GM04503 (cell line): ENCODE data around the gene BTRC.
A peak's percentile ranks its signal among the peaks of the same experiment; 100 is the strongest.
"Not testable (repeated sequence)": the region's sequence is repeated elsewhere in the genome, so short reads cannot be mapped to it uniquely, and the experiment has no call there.

Source experiments
- DNase-seq: peaks from one replicate; pipeline ENCODE4 v3.0.0-alpha.2; 2012; ENCODE audit warnings: low read depth

BTRC gene

GRCh38 chr10:101346177-101346576 is 7.8 kb upstream of the BTRC start:
- no peak for DNase-seq

- no peak for DNase-seq
Measured at GRCh38 chr10:101351017-101351416, 2.9 kb upstream of the BTRC start.

- no peak for DNase-seq
Measured at GRCh38 chr10:101351477-101351876, 2.5 kb upstream of the BTRC start.

- DNase-seq = not testable (repeated sequence)
Measured at GRCh38 chr10:101352857-101353256, 1.1 kb upstream of the BTRC start.

- peak; percentile 9 for DNase-seq
Measured at GRCh38 chr10:101354328-101355071, 535 bp downstream of the BTRC start.

GRCh38 chr10:101355072-101355706 is 1.2 kb downstream of the BTRC start:
- DNase-seq = no peak

GRCh38 chr10:101356132-101356531 is 2.2 kb downstream of the BTRC start:
- no peak for DNase-seq

- no peak for DNase-seq
Measured at GRCh38 chr10:101357958-101358357, 4.0 kb downstream of the BTRC start.

- DNase-seq = no peak
Measured at GRCh38 chr10:101358706-101359300, 4.8 kb downstream of the BTRC start.

- not testable (repeated sequence) for DNase-seq
Measured at GRCh38 chr10:101360090-101360489, 6.1 kb downstream of the BTRC start.

GRCh38 chr10:101360841-101361240 is 6.9 kb downstream of the BTRC start:
- DNase-seq = not testable (repeated sequence)

- no peak for DNase-seq
Measured at GRCh38 chr10:101363850-101364400, 10.0 kb downstream of the BTRC start.

- no peak for DNase-seq
Measured at GRCh38 chr10:101364721-101365120, 10.8 kb downstream of the BTRC start.

- peak; percentile 13 for DNase-seq
Measured at GRCh38 chr10:101367569-101368453, 13.8 kb downstream of the BTRC start.

- DNase-seq = no peak
Measured at GRCh38 chr10:101373063-101373462, 19.1 kb downstream of the BTRC start.

- not testable (repeated sequence) for DNase-seq
Measured at GRCh38 chr10:101373993-101374392, 20.0 kb downstream of the BTRC start.

GRCh38 chr10:101375076-101375475 is 21.1 kb downstream of the BTRC start:
- no peak for DNase-seq

GRCh38 chr10:101379663-101380352 is 25.8 kb downstream of the BTRC start:
- no peak for DNase-seq

GRCh38 chr10:101380353-101381017 is 26.5 kb downstream of the BTRC start:
- DNase-seq = no peak

- no peak for DNase-seq
Measured at GRCh38 chr10:101385866-101386658, 32.1 kb downstream of the BTRC start.
